ENCODE measurements around the gene AK8.

DNA sequence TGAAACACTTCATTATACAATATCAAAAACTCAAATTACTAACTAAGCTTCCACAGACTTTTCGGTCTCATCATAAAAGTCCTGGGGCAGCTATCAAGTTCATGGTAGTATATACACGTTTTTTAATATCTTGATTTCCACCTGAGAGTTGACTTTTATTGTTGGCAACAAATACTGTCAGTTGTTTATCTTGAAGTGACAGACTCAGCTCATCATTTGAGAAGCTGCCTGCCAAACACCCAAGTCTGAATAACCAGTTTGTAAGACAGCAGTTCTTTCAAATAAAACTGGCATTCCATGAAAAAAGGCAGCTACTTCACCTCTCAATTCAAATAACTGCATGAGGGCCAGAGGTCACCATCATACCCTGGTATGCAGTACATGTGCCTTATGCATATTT is 31.2 kb upstream of the AK8 start:
- TF ChIP-seq, protein P1, sequence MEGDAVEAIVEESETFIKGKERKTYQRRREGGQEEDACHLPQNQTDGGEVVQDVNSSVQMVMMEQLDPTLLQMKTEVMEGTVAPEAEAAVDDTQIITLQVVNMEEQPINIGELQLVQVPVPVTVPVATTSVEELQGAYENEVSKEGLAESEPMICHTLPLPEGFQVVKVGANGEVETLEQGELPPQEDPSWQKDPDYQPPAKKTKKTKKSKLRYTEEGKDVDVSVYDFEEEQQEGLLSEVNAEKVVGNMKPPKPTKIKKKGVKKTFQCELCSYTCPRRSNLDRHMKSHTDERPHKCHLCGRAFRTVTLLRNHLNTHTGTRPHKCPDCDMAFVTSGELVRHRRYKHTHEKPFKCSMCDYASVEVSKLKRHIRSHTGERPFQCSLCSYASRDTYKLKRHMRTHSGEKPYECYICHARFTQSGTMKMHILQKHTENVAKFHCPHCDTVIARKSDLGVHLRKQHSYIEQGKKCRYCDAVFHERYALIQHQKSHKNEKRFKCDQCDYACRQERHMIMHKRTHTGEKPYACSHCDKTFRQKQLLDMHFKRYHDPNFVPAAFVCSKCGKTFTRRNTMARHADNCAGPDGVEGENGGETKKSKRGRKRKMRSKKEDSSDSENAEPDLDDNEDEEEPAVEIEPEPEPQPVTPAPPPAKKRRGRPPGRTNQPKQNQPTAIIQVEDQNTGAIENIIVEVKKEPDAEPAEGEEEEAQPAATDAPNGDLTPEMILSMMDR (IDR thresholded peaks at IDR 0.05): no peak
- TF ChIP-seq EP300 (IDR thresholded peaks at IDR 0.05) (no peak), POLR2AphosphoS5 (IDR thresholded peaks at IDR 0.05) (no peak), POLR2A (IDR thresholded peaks at IDR 0.05) (no peak)

Measured in stomach (tissue), 4 donors.